NT2/D1 (cell line): ENCODE data around the gene OR51B4.

ENCODE experiments used
- SUZ12 ChIP-seq: IDR thresholded peaks from 2 replicates; pipeline ENCODE4 v1.6.1; 2011; ENCODE audit not compliant: insufficient read length, insufficient read depth; ENCODE audit errors: extremely low read depth
- YY1 ChIP-seq: IDR thresholded peaks from 2 replicates; pipeline ENCODE4 v1.6.1; 2011; ENCODE audit not compliant: insufficient read length, insufficient read depth
- ZNF274 ChIP-seq: IDR thresholded peaks from 2 replicates; pipeline ENCODE4 v1.6.1; 2011; ENCODE audit warnings: mild to moderate bottlenecking, low read depth, low read length

DNA sequence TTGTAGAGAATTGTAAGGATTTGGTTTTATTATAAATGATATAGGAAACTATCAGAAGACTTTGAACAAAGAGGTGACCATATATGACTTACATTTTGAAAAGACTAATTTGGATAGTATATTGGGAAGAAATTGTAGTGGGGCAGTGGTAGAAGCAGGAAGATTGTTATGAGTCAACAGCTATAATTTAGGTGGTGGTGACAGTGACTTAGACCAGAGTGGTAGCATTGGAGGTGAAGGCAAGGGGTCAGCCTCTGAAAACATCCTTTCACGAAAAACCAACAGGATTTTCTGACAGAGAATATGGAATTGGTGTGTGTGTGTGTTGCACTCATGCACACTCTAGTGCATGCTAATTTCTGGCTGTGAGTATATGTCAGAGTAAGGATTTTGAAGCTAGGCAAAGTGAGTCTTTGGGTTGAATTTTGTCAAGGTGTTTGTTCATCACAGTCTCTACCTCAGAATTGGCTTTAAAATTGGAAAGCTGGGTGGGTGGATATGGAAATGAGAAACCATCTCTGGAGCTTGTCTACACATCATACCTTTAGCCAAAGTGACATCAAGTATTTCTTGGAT lies 23.9 kb downstream of the OR51B4 start:
- TF ChIP-seq YY1 (no peak), ZNF274 (no peak), SUZ12 (no peak)
